ENCODE data around the gene CAP1. TPM values are rescaled to one million over a fixed set of nuclear protein-coding genes. Genes with fewer than 3 reads are reported as not detected.

The CAP1 gene
- total RNA-seq, 1 experiment from 2014 or later = 243 TPM

DNA sequence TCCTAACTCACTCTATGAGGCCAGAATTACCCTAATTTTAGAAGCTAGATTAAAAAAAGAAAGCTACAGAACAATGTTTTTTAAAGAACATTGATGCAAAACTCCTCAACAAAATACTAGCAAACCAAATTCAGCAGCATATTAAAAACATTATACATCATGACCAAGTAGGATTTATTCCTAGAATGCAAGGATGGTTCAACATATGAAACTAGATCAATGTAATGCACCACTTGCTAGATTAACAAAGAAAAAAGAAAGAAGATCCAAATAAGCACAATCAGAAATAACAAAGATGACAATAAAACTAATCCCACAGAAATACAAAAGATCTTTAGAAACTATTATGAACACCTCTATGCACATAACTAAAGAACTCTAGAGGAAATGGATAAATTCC, 69.9 kb downstream of the CAP1 start:
- CTCF ChIA-PET = no interaction called here
- Histone ChIP-seq H3K9ac (ENCODE audit: low read length) (no peak overlapping the region), H4K20me1 (ENCODE audit: low read length) (no peaks in the 10 kb centered on the region), H3K4me1 (ENCODE audit: insufficient read depth, low read length) (peaks cover 18% of the 10 kb centered on the region), H3K27me3 (ENCODE audit: low read length) (no peaks in the 10 kb centered on the region), H3F3A (ENCODE audit: low read length, unreplicated experiment) (no peaks in the 10 kb centered on the region), H3K9me2 (replicated peaks; ENCODE audit: low read length) (no peaks in the 10 kb centered on the region), H3K4me3 (ENCODE audit: low read length) (no peak overlapping the region), H3K36me3 (ENCODE audit: low read depth, low read length) (peaks cover 3% of the 10 kb centered on the region; the same call in 1 of the 2 replicates), H3K27ac (ENCODE audit: low read length) (no peak overlapping the region), H3K9me3 (ENCODE audit: low read length) (0 out of 2 replicates have a peak, but pooled peaks cover 3% of the 10 kb centered on the region), H3K79me2 (ENCODE audit: low read length) (no peaks in the 10 kb centered on the region), H3K4me2 (ENCODE audit: low read length) (no peak overlapping the region), H2AFZ (ENCODE audit: low read length) (no peak overlapping the region)
- no TSS peak for BruUV-seq (replicated peaks)
- POLR2A ChIA-PET (ENCODE audit: unreplicated experiment) = no interaction called here
- TF ChIP-seq EZH2phosphoT487 (IDR thresholded peaks at IDR 0.05; ENCODE audit: borderline replicate concordance, low read length) (no peak), EZH2 (IDR thresholded peaks at IDR 0.05; ENCODE audit: low read length, unreplicated experiment) (no peak), CTCF (conservative IDR thresholded peaks at IDR 0.05; ENCODE audit: low read depth, low read length) (no peak)
- intact Hi-C loops (cut with micrococcal nuclease) = no loop called here
- DNase-seq (no peak), ATAC-seq (no peak)

DNA sequence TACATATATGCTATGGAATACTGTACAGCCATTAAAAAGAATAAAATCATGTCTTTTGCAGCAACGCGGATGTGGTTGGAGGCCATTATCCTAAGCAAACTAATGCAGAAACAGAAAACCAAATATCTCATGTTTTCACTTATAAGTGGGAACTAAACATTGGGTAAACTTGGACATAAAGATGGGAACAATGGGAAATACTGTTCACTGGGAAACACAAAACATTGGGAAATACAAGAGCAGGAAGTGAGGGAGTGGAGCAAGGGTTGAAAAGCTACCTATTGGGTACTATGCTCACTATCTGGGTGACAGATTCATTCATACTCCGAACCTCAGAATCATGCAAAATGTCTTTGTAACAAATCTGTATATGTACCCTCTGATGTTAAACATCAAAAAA, 73.9 kb downstream of the CAP1 start:
- no peak for ATAC-seq
- H3K4me2 ChIP-seq (ENCODE audit: low read length) = no peak overlapping the region
- H3K36me3 ChIP-seq (ENCODE audit: low read depth, low read length) = peaks cover 3% of the 10 kb centered on the region; the same call in 1 of the 2 replicates
- H2AFZ ChIP-seq (ENCODE audit: low read length) = no peak overlapping the region
- no peaks in the 10 kb centered on the region for H3K79me2 ChIP-seq (ENCODE audit: low read length)
- DNase-seq = no peak
- H3K4me1 ChIP-seq (ENCODE audit: insufficient read depth, low read length) = no peaks in the 10 kb centered on the region
- no peaks in the 10 kb centered on the region for H4K20me1 ChIP-seq (ENCODE audit: low read length)
- no peaks in the 10 kb centered on the region for H3K9me2 ChIP-seq (replicated peaks; ENCODE audit: low read length)
- H3K4me3 ChIP-seq (ENCODE audit: low read length) = no peak overlapping the region
- H3F3A ChIP-seq (ENCODE audit: low read length, unreplicated experiment) = no peaks in the 10 kb centered on the region
- H3K27ac ChIP-seq (ENCODE audit: low read length) = no peak overlapping the region
- 0 out of 2 replicates have a peak, but pooled peaks cover 3% of the 10 kb centered on the region for H3K9me3 ChIP-seq (ENCODE audit: low read length)
- H3K9ac ChIP-seq (ENCODE audit: low read length) = no peak overlapping the region
- no peaks in the 10 kb centered on the region for H3K27me3 ChIP-seq (ENCODE audit: low read length)
- intact Hi-C loops (cut with micrococcal nuclease) = no loop called here
- TF ChIP-seq EZH2 (IDR thresholded peaks at IDR 0.05; ENCODE audit: low read length, unreplicated experiment) (no peak), EZH2phosphoT487 (IDR thresholded peaks at IDR 0.05; ENCODE audit: borderline replicate concordance, low read length) (no peak), CTCF (conservative IDR thresholded peaks at IDR 0.05; ENCODE audit: low read depth, low read length) (no peak)
- CTCF ChIA-PET = no interaction called here
- POLR2A ChIA-PET (ENCODE audit: unreplicated experiment) = no interaction called here
- BruUV-seq (replicated peaks) = no TSS peak

DNA sequence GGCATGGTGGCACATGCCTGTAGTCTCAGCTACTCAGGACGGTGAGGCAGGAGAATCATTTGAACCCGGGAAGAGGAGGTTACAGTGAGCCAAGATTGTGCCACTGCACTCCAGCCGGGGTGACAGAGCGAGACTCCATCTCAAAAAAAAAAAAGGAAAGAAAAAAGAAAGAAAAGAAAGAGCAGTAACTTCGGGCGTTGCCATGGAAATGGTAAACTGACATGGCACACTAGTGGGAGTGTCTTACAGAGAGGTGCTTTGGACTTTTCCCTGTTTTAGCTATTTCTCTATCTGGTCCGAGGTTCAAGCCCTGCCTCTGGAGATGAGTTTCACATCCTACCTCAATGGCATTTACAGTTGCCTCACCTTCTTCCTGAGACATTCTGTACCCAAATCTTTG, 79.6 kb downstream of the CAP1 start:
- TF ChIP-seq EZH2phosphoT487 (IDR thresholded peaks at IDR 0.05; ENCODE audit: borderline replicate concordance, low read length) = no peak
- TF ChIP-seq EZH2 (IDR thresholded peaks at IDR 0.05; ENCODE audit: low read length, unreplicated experiment) = no peak
- TF ChIP-seq CTCF (conservative IDR thresholded peaks at IDR 0.05; ENCODE audit: low read depth, low read length) = no peak
- no peaks in the 10 kb centered on the region for H3F3A ChIP-seq (ENCODE audit: low read length, unreplicated experiment)
- ChIA-PET CTCF (no interaction called here), POLR2A (ENCODE audit: unreplicated experiment) (no interaction called here)
- no peaks in the 10 kb centered on the region for H3K79me2 ChIP-seq (ENCODE audit: low read length)
- H2AFZ ChIP-seq (ENCODE audit: low read length) = no peak overlapping the region
- no peaks in the 10 kb centered on the region for H3K9me2 ChIP-seq (replicated peaks; ENCODE audit: low read length)
- H3K27ac ChIP-seq (ENCODE audit: low read length) = no peak overlapping the region
- no peak overlapping the region for H3K9ac ChIP-seq (ENCODE audit: low read length)
- no peaks in the 10 kb centered on the region for H3K9me3 ChIP-seq (ENCODE audit: low read length)
- intact Hi-C loops (cut with micrococcal nuclease) = no loop called here
- no peak overlapping the region for H3K4me2 ChIP-seq (ENCODE audit: low read length)
- no peak for ATAC-seq
- no peaks in the 10 kb centered on the region for H3K36me3 ChIP-seq (ENCODE audit: low read depth, low read length)
- no peaks in the 10 kb centered on the region for H3K4me1 ChIP-seq (ENCODE audit: insufficient read depth, low read length)
- no peaks in the 10 kb centered on the region for H3K27me3 ChIP-seq (ENCODE audit: low read length)
- no peak overlapping the region for H3K4me3 ChIP-seq (ENCODE audit: low read length)
- BruUV-seq (replicated peaks) = no TSS peak
- no peak for DNase-seq
- H4K20me1 ChIP-seq (ENCODE audit: low read length) = no peaks in the 10 kb centered on the region

Other genes starting within 250 kb of the CAP1 start
- 31.0 and 35.6 TPM in 2 replicates for gene TRIT1, start 157.2 kb upstream of the CAP1 start, total RNA-seq (2014; rRNA removed)
- 4.0 and 6.6 TPM in 2 replicates for gene MYCL, start 138.8 kb upstream of the CAP1 start, total RNA-seq (2014; rRNA removed)
- 8.6 and 12.1 TPM in 2 replicates for gene MFSD2A, start 85.6 kb upstream of the CAP1 start, total RNA-seq (2014; rRNA removed)
- gene PPT1, start 56.5 kb downstream of the CAP1 start, total RNA-seq (2014; rRNA removed) = 63.9 and 72.9 TPM in 2 replicates
- 14.7 and 15.1 TPM in 2 replicates for gene RLF, start 120.7 kb downstream of the CAP1 start, total RNA-seq (2014; rRNA removed)
- not detected in 2 replicates for gene TMCO2, start 207.2 kb downstream of the CAP1 start, total RNA-seq (2014; rRNA removed)
- 68.7 and 76.1 TPM in 2 replicates for gene ZMPSTE24, start 217.5 kb downstream of the CAP1 start, total RNA-seq (2014; rRNA removed)

All from PC-3 (cell line).